Stimulated activated CD4-positive, alpha-beta T cell treated with anti-CD3 and anti-CD28 coated beads, Interleukin-12 subunit alpha, Interleukin-12 subunit beta, amount 100 ng/mL, for 4 hours (primary cell): Measurements from ENCODE around the gene ZNF804B.

Source experiments
- DNase-seq: peaks from one replicate; pipeline ENCODE4 v3.0.0-alpha.2; 2020

The ZNF804B gene

GRCh38 chr7:89312551-89312950, 553.1 kb downstream of the ZNF804B start:
- no peak for DNase-seq

GRCh38 chr7:89316584-89317251, 557.2 kb downstream of the ZNF804B start:
- no peak for DNase-seq

GRCh38 chr7:89332026-89332425, 572.5 kb downstream of the ZNF804B start:
- no peak for DNase-seq

- no peak for DNase-seq
These were observed 575.3 kb downstream of the ZNF804B start for GRCh38 chr7:89334797-89335196.

GRCh38 chr7:89335490-89335889, 576.0 kb downstream of the ZNF804B start:
- DNase-seq: no peak

- no peak for DNase-seq
These were observed 576.6 kb downstream of the ZNF804B start for GRCh38 chr7:89336121-89336520.

- DNase-seq: no peak
These were observed 580.2 kb downstream of the ZNF804B start for GRCh38 chr7:89339748-89340147.

- DNase-seq: no peak
These were observed 597.6 kb downstream of the ZNF804B start for GRCh38 chr7:89357121-89357520.

GRCh38 chr7:89377219-89377618, 617.7 kb downstream of the ZNF804B start:
- no peak for DNase-seq

GRCh38 chr7:89385411-89385810, 625.9 kb downstream of the ZNF804B start:
- no peak for DNase-seq
